Thymus (tissue), 11 donors: ENCODE results near the gene RNLS. TPM values are rescaled to one million over a fixed set of nuclear protein-coding genes. Genes with fewer than 3 reads are reported as not detected.

Experiments
- DNase-seq, 9 donors: peaks; one replicate each; pipeline ENCODE4 v3.0.0-alpha.2; 2013; ENCODE audit warnings: low spot score in 9 of 9, low read depth in 6 of 9, missing footprints in 1 of 9
- H3K27ac ChIP-seq, 2 donors: one replicate each; pipeline ENCODE4 v1.5.1; 2013; ENCODE audit warnings: control low read depth in 1 of 2, low read depth in 1 of 2, low read length in 1 of 2, mild to moderate bottlenecking in 1 of 2, moderate library complexity in 1 of 2
- H3K27me3 ChIP-seq, 2 donors: one replicate each; pipeline ENCODE4 v1.5.1; 2013; ENCODE audit warnings: low read length in 1 of 2; ENCODE audit not compliant: control insufficient read depth in 2 of 2, insufficient read depth in 1 of 2
- H3K36me3 ChIP-seq, 2 donors: one replicate each; pipeline ENCODE4 v1.5.1; 2013; ENCODE audit warnings: low read length in 1 of 2, mild to moderate bottlenecking in 1 of 2, moderate library complexity in 1 of 2; ENCODE audit not compliant: control insufficient read depth in 2 of 2, insufficient read depth in 2 of 2
- H3K4me1 ChIP-seq, 2 donors: one replicate each; pipeline ENCODE4 v1.5.1; 2013; ENCODE audit warnings: low read length in 2 of 2; ENCODE audit not compliant: control insufficient read depth in 2 of 2, insufficient read depth in 2 of 2
- H3K4me3 ChIP-seq, 2 donors: one replicate each; pipeline ENCODE4 v1.5.1; 2013; ENCODE audit warnings: low read length in 2 of 2, control low read depth in 1 of 2, mild to moderate bottlenecking in 1 of 2
- H3K9me3 ChIP-seq, 2 donors: one replicate each; pipeline ENCODE4 v1.5.1; 2013; ENCODE audit warnings: low read length in 1 of 2, mild to moderate bottlenecking in 1 of 2; ENCODE audit not compliant: control insufficient read depth in 2 of 2, insufficient read depth in 1 of 2
- WGBS: extraction: QIAGEN DNeasy Blood & Tissue Kit; methylation state at CpG from one replicate; pipeline ENCODE4 v1.1.7; 2013; 5-methylcytosine and 5-hydroxymethylcytosine counted together
- polyA plus RNA-seq: library from polyadenylated mRNA; stranded (reverse); fragments of 200-250 nt; gene quantifications from one replicate; pipeline ENCODE4 v1.2.3, GENCODE V29; 2013
- total RNA-seq: library from RNA; stranded (reverse); fragments of 120-200 nt; gene quantifications from one replicate; pipeline ENCODE4 v1.2.4, GENCODE V29; 2013
- donor health status: healthy.

Gene RNLS
- total and polyA plus RNA-seq, 2 donors: 4.3 to 5.0 TPM

GRCh38 chr10:88439932-88440331, 143.2 kb downstream of the RNLS start:
- Histone ChIP-seq H3K4me3 (no peak overlapping the region), H3K9me3 (peaks cover 0 to 4% of the 10 kb centered on the region in 2 donors), H3K27ac (no peak overlapping the region), H3K27me3 (no peaks in the 10 kb centered on the region), H3K4me1 (no peaks in the 10 kb centered on the region), H3K36me3 (no peaks in the 10 kb centered on the region)
- no peak for DNase-seq

DNA sequence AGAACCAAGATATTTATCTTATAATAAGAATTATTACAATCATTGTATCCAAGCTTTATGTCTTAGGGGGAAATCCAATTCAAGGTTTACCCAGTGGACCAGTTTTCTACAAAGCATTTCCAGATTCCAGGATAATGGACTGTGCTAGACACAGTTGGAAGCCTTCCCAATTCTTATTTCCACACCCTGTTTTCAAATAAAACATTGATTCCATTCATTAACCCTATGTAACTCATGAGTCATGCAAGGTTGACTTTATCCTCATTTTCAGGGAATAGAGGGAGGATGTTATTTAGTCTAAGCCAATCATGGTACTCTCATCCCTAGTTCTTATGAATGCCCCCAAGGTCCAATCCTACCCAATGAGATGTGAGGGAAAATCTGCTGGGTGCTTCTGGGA, 145.7 kb downstream of the RNLS start:
- H3K27ac ChIP-seq: no peak overlapping the region
- no peak overlapping the region for H3K4me3 ChIP-seq
- H3K9me3 ChIP-seq: no peaks in the 10 kb centered on the region
- H3K4me1 ChIP-seq: no peaks in the 10 kb centered on the region
- no peak for DNase-seq
- H3K27me3 ChIP-seq: no peaks in the 10 kb centered on the region
- H3K36me3 ChIP-seq: no peaks in the 10 kb centered on the region

- no peak overlapping the region for H3K4me3 ChIP-seq
- no peaks in the 10 kb centered on the region for H3K36me3 ChIP-seq
- DNase-seq: no peak
- 95% methylated on average over 2 of the region's 2 CpGs for WGBS
- no peak overlapping the region for H3K27ac ChIP-seq
- no peaks in the 10 kb centered on the region for H3K9me3 ChIP-seq
- no peaks in the 10 kb centered on the region for H3K27me3 ChIP-seq
- H3K4me1 ChIP-seq: no peaks in the 10 kb centered on the region
Measured at GRCh38 chr10:88433565-88434186, 149.4 kb downstream of the RNLS start.

- Histone ChIP-seq H3K36me3 (no peaks in the 10 kb centered on the region), H3K4me3 (no peak overlapping the region), H3K4me1 (no peaks in the 10 kb centered on the region), H3K9me3 (no peaks in the 10 kb centered on the region), H3K27me3 (no peaks in the 10 kb centered on the region), H3K27ac (no peak overlapping the region)
- 100% methylated on average over 1 of the region's 1 CpG for WGBS
- DNase-seq: no peak
Measured at GRCh38 chr10:88431103-88431502, 152.0 kb downstream of the RNLS start.

DNA sequence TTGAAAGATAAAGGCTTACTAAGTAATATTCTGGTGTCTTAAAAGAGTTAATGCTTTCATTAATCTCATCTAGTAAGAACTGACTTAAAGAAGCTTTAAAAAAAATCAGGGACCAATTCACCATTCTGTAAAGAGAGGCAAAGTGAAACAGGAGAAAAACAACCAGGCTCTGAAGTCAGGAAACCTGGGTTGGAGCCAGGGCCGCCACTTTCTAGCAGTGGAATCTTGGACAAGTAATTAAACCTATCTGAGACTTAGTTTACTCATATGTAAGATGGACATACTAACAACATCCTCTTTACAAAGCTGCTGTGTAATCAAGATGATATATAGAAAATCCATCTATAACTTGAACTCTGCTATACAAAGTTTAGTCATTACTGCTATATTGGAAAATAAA, 154.1 kb downstream of the RNLS start:
- no peaks in the 10 kb centered on the region for H3K9me3 ChIP-seq

GRCh38 chr10:88428442-88428841, 154.7 kb downstream of the RNLS start:
- WGBS: 97% methylated on average over 1 of the region's 1 CpG
- H3K27ac ChIP-seq: no peak overlapping the region
- H3K4me1 ChIP-seq: no peaks in the 10 kb centered on the region
- no peaks in the 10 kb centered on the region for H3K27me3 ChIP-seq
- DNase-seq: no peak
- H3K36me3 ChIP-seq: no peaks in the 10 kb centered on the region
- H3K4me3 ChIP-seq: no peak overlapping the region
- no peaks in the 10 kb centered on the region for H3K9me3 ChIP-seq

More for the DNA sequence above, 154.1 kb downstream of the RNLS start:
- Histone ChIP-seq H3K27me3 (no peaks in the 10 kb centered on the region), H3K4me1 (no peaks in the 10 kb centered on the region), H3K36me3 (no peaks in the 10 kb centered on the region), H3K27ac (no peak overlapping the region), H3K4me3 (no peak overlapping the region)
- DNase-seq: no peak
- WGBS: 95% methylated on average over 1 of the region's 1 CpG

- WGBS: 97% methylated on average over 2 of the region's 2 CpGs
- no peak overlapping the region for H3K4me3 ChIP-seq
- H3K4me1 ChIP-seq: no peaks in the 10 kb centered on the region
- no peak for DNase-seq
- no peaks in the 10 kb centered on the region for H3K36me3 ChIP-seq
- no peak overlapping the region for H3K27ac ChIP-seq
- H3K9me3 ChIP-seq: no peaks in the 10 kb centered on the region
- H3K27me3 ChIP-seq: no peaks in the 10 kb centered on the region
Measured at GRCh38 chr10:88427024-88427423, 156.1 kb downstream of the RNLS start.

DNA sequence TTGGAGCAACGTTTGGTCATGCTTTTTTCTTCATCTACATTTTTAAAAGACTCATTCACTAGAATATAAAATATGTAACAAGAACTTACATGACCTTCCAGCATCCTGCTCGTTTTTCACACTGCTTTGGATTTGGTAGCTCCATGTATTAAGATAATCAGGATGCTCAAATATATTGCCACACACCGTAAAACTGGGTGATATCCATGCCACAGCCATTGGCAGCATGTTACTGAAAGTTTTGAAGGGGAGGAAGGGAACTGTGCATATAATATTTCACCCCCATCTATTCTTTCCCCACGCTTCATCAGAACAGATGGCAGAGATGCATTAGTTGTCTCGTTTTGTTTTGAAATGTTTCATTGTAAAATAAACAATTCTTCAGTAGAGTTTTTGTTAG, 158.2 kb downstream of the RNLS start:
- WGBS: 94% methylated on average over 5 of the region's 5 CpGs
- Histone ChIP-seq H3K9me3 (no peaks in the 10 kb centered on the region), H3K27ac (no peak overlapping the region), H3K4me1 (no peaks in the 10 kb centered on the region), H3K36me3 (no peaks in the 10 kb centered on the region), H3K27me3 (no peaks in the 10 kb centered on the region), H3K4me3 (no peak overlapping the region)
- DNase-seq: no peak

- H3K36me3 ChIP-seq: no peaks in the 10 kb centered on the region
- no peaks in the 10 kb centered on the region for H3K27me3 ChIP-seq
- H3K27ac ChIP-seq: no peak overlapping the region
- no peaks in the 10 kb centered on the region for H3K9me3 ChIP-seq
- no peak for DNase-seq
- H3K4me1 ChIP-seq: no peaks in the 10 kb centered on the region
- no peak overlapping the region for H3K4me3 ChIP-seq
Measured at GRCh38 chr10:88423732-88424131, 159.4 kb downstream of the RNLS start.

GRCh38 chr10:88421590-88421989, 161.5 kb downstream of the RNLS start:
- no peaks in the 10 kb centered on the region for H3K36me3 ChIP-seq
- H3K27ac ChIP-seq: no peak overlapping the region
- no peak overlapping the region for H3K4me3 ChIP-seq
- DNase-seq: no peak
- WGBS: 99% methylated on average over 4 of the region's 4 CpGs
- H3K27me3 ChIP-seq: no peaks in the 10 kb centered on the region
- no peaks in the 10 kb centered on the region for H3K4me1 ChIP-seq
- H3K9me3 ChIP-seq: no peaks in the 10 kb centered on the region
